Keratinocyte (primary cell): ENCODE measurements around the gene ITPR1. TPM values are rescaled to one million over a fixed set of nuclear protein-coding genes. Genes with fewer than 3 reads are reported as not detected.

Source experiments
- DNase-seq: peaks from one replicate; pipeline ENCODE4 v3.0.0-alpha.2; 2011; ENCODE audit warnings: low read depth, missing footprints, low spot score
- FAIRE-seq: peaks from 2 replicates; lab custom pipeline; 2011; peaks lifted over from hg19 to GRCh38; lab: Jason Lieb, UNC
- H2AFZ ChIP-seq: 2 replicates; pipeline ENCODE4 v1.6.0; 2012; ENCODE audit warnings: low read length, control low read depth, inconsistent platforms; ENCODE audit not compliant: control insufficient read depth
- H3K27ac ChIP-seq: 2 replicates; pipeline ENCODE4 v1.5.1; 2011; ENCODE audit warnings: low read length; ENCODE audit not compliant: control insufficient read depth, insufficient read depth
- H3K27me3 ChIP-seq: 3 replicates; pipeline ENCODE4 v1.6.0; 2011; ENCODE audit warnings: low read length; ENCODE audit not compliant: control insufficient read depth, insufficient read depth; ENCODE audit errors: extremely low read depth
- H3K36me3 ChIP-seq, 2 experiments: 2 replicates in 1 of 2; 3 replicates in 1 of 2; pipeline ENCODE4 v1.5.1; 2011; ENCODE audit warnings: low read length in 2 of 2, mild to moderate bottlenecking in 1 of 2; ENCODE audit not compliant: control insufficient read depth in 2 of 2, insufficient read depth in 2 of 2; ENCODE audit errors: extremely low read depth in 1 of 2
- H3K4me1 ChIP-seq: 3 replicates; pipeline ENCODE4 v1.5.1; 2011; ENCODE audit warnings: low read length; ENCODE audit not compliant: control insufficient read depth, insufficient read depth; ENCODE audit errors: extremely low read depth
- H3K4me2 ChIP-seq: 3 replicates; pipeline ENCODE4 v1.6.0; 2011; ENCODE audit warnings: low read depth, low read length; ENCODE audit not compliant: control insufficient read depth, insufficient read depth; ENCODE audit errors: extremely low read depth
- H3K4me3 ChIP-seq, 3 experiments: fragments of 200-600 bp in 1 of 3; sonication (generic) in 1 of 3; 2 replicates in 2 of 3; 3 replicates in 1 of 3; pipeline ENCODE4 v1.5.1; 2011 to 2016; ENCODE audit warnings: low read length in 3 of 3, mild to moderate bottlenecking in 3 of 3, control low read depth in 2 of 3, inconsistent platforms in 1 of 3, low read depth in 1 of 3, mixed read lengths in 1 of 3, mixed run types in 1 of 3, moderate library complexity in 1 of 3; ENCODE audit not compliant: control insufficient read depth in 2 of 3, insufficient read depth in 2 of 3; ENCODE audit errors: extremely low read depth in 1 of 3
- H3K79me2 ChIP-seq: 2 replicates; pipeline ENCODE4 v1.6.0; 2012; ENCODE audit warnings: low read length; ENCODE audit not compliant: control insufficient read depth, insufficient read depth
- H3K9ac ChIP-seq: 3 replicates; pipeline ENCODE4 v1.6.0; 2011; ENCODE audit warnings: low read length; ENCODE audit not compliant: control insufficient read depth, insufficient read depth; ENCODE audit errors: extremely low read depth
- H3K9me1 ChIP-seq: 3 replicates; pipeline ENCODE4 v1.6.0; 2011; ENCODE audit warnings: low read length; ENCODE audit not compliant: control insufficient read depth, insufficient read depth; ENCODE audit errors: extremely low read depth
- H3K9me3 ChIP-seq: 2 replicates; pipeline ENCODE4 v1.5.1; 2012; ENCODE audit warnings: low read depth, low read length; ENCODE audit not compliant: control insufficient read depth
- H4K20me1 ChIP-seq: 3 replicates; pipeline ENCODE4 v1.6.0; 2011; ENCODE audit warnings: low read length; ENCODE audit not compliant: control insufficient read depth, insufficient read depth; ENCODE audit errors: extremely low read depth
- EZH2 ChIP-seq: IDR thresholded peaks from one replicate; pipeline ENCODE4 v1.6.1; 2012; ENCODE audit warnings: inconsistent platforms, mild to moderate bottlenecking, low read length, moderate library complexity
- dilution Hi-C: fragments of 300-500 bp; cut with MboI; formaldehyde crosslinking; loops from one replicate; pipeline ENCODE4 v1.7.0; 2020; ENCODE audit warnings: low sequenced_read_pairs; ENCODE audit not compliant: extremely low pct_ligation_motif_present
- polyA plus RNA-seq, 5 experiments: library from polyadenylated mRNA; depleted of rRNA in 3 of 5; stranded (reverse) in 3 of 5; stranded (forward) in 1 of 5; unstranded in 1 of 5; fragments of >200 nt; gene quantifications; 1 replicate in 1 of 5; 2 replicates in 3 of 5; 3 replicates in 1 of 5; pipeline versions ENCODE4 v1.2.1 to v1.2.3, GENCODE V29; 2011 to 2012; ENCODE audit warnings: missing spikeins in 2 of 5, low read depth in 1 of 5, low replicate concordance in 1 of 5
- TF ChIP-seq, protein P1 (sequence below), 3 experiments: IDR thresholded peaks in 1 of 3; conservative IDR thresholded peaks in 1 of 3; optimal IDR thresholded peaks in 1 of 3; 2 replicates in 2 of 3; 3 replicates in 1 of 3; pipeline versions ENCODE3 to v1.5.1; 2011; ENCODE audit warnings: low read length in 3 of 3, mild to moderate bottlenecking in 3 of 3, moderate library complexity in 2 of 3, control low read depth in 1 of 3, inconsistent platforms in 1 of 3; ENCODE audit not compliant: insufficient read depth in 2 of 3; ENCODE audit errors: extremely low read depth in 1 of 3

The ITPR1 gene
- polyA plus RNA-seq, 1 donor (not counting 4 experiments of a cell fraction or from before 2014, with no cell fraction given), result 3.5 TPM

DNA sequence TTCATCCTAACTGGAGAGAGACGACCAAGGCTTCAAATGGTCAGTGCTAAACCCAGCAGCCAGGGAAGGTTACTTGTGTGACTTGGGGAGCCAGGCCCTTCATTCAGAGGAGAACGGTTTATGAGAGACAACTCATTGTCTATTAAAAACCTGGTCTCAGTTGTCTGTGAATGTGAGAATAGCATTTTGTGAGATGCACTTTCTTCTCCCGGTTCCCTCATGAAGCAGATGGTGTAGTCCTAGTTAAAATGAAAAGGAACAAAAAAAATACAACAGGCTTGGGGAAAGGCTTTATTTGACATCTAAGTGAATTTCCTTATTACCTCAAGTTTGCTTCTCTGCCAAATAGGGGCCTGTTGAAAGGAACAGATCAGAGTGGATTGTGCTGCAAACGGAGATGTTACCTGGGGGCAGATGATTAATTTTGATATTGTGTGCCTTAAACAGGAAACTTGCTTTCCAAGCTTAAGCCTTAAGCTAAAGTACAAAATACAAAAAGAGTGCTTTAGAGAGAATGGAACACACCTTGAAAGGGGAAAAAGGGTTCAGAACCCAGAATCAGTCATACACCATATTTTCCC, 283.3 kb downstream of the ITPR1 start:
- H3K4me2 ChIP-seq, result peak overlapping the region; percentile 57

DNA sequence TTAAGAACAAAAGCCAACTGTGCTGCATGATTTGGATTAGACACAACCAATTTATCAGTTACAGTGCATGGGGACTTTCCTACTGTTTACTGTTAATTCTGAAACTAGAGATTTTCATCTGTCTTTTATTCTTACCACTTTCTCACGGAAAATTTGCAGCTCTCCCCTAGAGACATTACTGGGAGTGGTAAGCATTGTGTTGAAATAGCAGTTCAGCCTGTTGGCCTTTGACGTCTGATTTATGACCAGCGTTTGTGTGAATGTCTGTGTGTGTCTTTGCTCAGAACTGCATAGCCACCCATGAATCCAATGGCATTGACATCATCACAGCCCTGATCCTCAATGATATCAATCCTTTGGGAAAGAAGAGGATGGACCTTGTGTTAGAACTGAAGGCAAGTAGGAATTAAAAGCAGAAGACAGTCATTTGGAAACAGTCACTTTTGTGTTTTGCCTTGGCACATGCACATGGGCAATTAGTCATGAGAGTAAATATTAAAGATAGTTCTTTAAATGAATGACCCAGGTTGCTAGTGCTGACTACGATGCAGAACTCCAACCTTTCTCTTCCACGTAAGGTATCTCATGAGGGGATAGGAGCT, 283.9 kb downstream of the ITPR1 start:
- dilution Hi-C loops, result no loop called here
- peak overlapping the region; percentile 57 for H3K4me2 ChIP-seq
- FAIRE-seq (peak; percentile 66), DNase-seq (no peak)
- H3K27ac ChIP-seq, result peak overlapping the region; percentile 68
- peak overlapping the region; percentile 20 for H3K9ac ChIP-seq
- no peaks in the 10 kb centered on the region for H3K79me2 ChIP-seq
- H3K4me3 ChIP-seq, result no peak overlapping the region
- TF ChIP-seq, protein P1, sequence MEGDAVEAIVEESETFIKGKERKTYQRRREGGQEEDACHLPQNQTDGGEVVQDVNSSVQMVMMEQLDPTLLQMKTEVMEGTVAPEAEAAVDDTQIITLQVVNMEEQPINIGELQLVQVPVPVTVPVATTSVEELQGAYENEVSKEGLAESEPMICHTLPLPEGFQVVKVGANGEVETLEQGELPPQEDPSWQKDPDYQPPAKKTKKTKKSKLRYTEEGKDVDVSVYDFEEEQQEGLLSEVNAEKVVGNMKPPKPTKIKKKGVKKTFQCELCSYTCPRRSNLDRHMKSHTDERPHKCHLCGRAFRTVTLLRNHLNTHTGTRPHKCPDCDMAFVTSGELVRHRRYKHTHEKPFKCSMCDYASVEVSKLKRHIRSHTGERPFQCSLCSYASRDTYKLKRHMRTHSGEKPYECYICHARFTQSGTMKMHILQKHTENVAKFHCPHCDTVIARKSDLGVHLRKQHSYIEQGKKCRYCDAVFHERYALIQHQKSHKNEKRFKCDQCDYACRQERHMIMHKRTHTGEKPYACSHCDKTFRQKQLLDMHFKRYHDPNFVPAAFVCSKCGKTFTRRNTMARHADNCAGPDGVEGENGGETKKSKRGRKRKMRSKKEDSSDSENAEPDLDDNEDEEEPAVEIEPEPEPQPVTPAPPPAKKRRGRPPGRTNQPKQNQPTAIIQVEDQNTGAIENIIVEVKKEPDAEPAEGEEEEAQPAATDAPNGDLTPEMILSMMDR (optimal IDR thresholded peaks at IDR 0.05 in 1 of 3, IDR thresholded peaks at IDR 0.05 in 1 of 3, conservative IDR thresholded peaks at IDR 0.05 in 1 of 3; ENCODE audit: extremely low read depth in 1 of 3, insufficient read depth in 2 of 3, low read length in 3 of 3), result no peak
- TF ChIP-seq EZH2, result no peak
- no peaks in the 10 kb centered on the region for H3K36me3 ChIP-seq
- peaks cover 27% of the 10 kb centered on the region for H3K4me1 ChIP-seq
- H4K20me1 ChIP-seq, result no peaks in the 10 kb centered on the region
- H2AFZ ChIP-seq, result no peak overlapping the region
- no peaks in the 10 kb centered on the region for H3K9me3 ChIP-seq
- H3K27me3 ChIP-seq, result no peaks in the 10 kb centered on the region
- H3K9me1 ChIP-seq, result no peaks in the 10 kb centered on the region

More for the DNA sequence above, 283.3 kb downstream of the ITPR1 start:
- H3K79me2 ChIP-seq, result no peaks in the 10 kb centered on the region
- no peaks in the 10 kb centered on the region for H3K9me1 ChIP-seq
- peak overlapping the region; percentile 20 for H3K9ac ChIP-seq
- no peak for FAIRE-seq
- DNase-seq, result no peak
- peak overlapping the region; percentile 68 for H3K27ac ChIP-seq
- H3K4me1 ChIP-seq, result peaks cover 27% of the 10 kb centered on the region
- H3K36me3 ChIP-seq, result no peaks in the 10 kb centered on the region
- no peaks in the 10 kb centered on the region for H4K20me1 ChIP-seq
- TF ChIP-seq, protein P1 (optimal IDR thresholded peaks at IDR 0.05 in 1 of 3, IDR thresholded peaks at IDR 0.05 in 1 of 3, conservative IDR thresholded peaks at IDR 0.05 in 1 of 3; ENCODE audit: extremely low read depth in 1 of 3, insufficient read depth in 2 of 3, low read length in 3 of 3), result no peak
- no peak for TF ChIP-seq EZH2
- no peaks in the 10 kb centered on the region for H3K27me3 ChIP-seq
- dilution Hi-C loops, result no loop called here
- no peaks in the 10 kb centered on the region for H3K9me3 ChIP-seq
- H3K4me3 ChIP-seq, result no peak overlapping the region
- H2AFZ ChIP-seq, result no peak overlapping the region
